Bronchial epithelial cell (primary cell): ENCODE data around the gene MACF1. TPM values are rescaled to one million over a fixed set of nuclear protein-coding genes. Genes with fewer than 3 reads are reported as not detected.
"Not testable (repeated sequence)": the region's sequence is repeated elsewhere in the genome, so short reads cannot be mapped to it uniquely, and the experiment has no call there.

ENCODE experiments used
- DNase-seq: peaks from one replicate; pipeline ENCODE4 v3.0.0-alpha.2; 2010; ENCODE audit warnings: low read depth
- FAIRE-seq: peaks from 2 replicates; lab custom pipeline; 2011; peaks lifted over from hg19 to GRCh38; lab: Jason Lieb, UNC
- H3K27me3 ChIP-seq: 2 replicates; pipeline ENCODE4 v1.5.1; 2011; ENCODE audit warnings: low read length; ENCODE audit not compliant: control insufficient read depth, insufficient read depth
- H3K36me3 ChIP-seq: 2 replicates; pipeline ENCODE4 v1.5.1; 2011; ENCODE audit warnings: low read length; ENCODE audit not compliant: control insufficient read depth, insufficient read depth
- H3K4me3 ChIP-seq: 2 replicates; pipeline ENCODE4 v1.5.1; 2011; ENCODE audit warnings: mild to moderate bottlenecking, low read depth, low read length, control low read depth
- total RNA-seq: library from RNA; depleted of rRNA; stranded (reverse); fragments of >200 nt; gene quantifications from 2 replicates; pipeline ENCODE4 v1.2.1, GENCODE V29; 2014
- TF ChIP-seq, protein P1 (sequence below): IDR thresholded peaks from 2 replicates; pipeline ENCODE4 v1.5.1; 2011; ENCODE audit warnings: mild to moderate bottlenecking, moderate library complexity, low read length, control low read depth, inconsistent platforms; ENCODE audit not compliant: insufficient read depth, severe bottlenecking

MACF1 gene
- total RNA-seq, 1 donor from 2014 or later, result 163 TPM

DNA sequence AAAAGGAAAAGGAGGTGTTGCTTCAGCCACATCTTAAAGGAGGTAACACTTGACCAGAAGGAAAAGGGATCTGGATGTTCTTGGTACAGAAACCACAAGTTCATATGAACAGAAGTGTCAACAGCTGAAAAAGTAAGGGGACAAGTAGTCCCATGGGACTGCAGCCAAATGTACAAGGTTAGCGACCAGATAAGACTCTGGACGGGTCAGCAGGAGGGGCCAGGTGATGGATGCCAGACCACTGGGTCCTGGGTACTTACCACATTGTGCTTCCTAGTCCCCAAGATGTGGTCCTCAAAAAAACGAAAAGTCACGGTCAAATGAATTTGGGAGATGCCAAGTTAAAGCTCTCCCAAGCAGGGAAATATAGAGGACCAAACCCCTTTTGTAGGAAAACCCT lies 270.3 kb downstream of the MACF1 start:
- FAIRE-seq (no peak), DNase-seq (no peak)
- TF ChIP-seq, protein P1, sequence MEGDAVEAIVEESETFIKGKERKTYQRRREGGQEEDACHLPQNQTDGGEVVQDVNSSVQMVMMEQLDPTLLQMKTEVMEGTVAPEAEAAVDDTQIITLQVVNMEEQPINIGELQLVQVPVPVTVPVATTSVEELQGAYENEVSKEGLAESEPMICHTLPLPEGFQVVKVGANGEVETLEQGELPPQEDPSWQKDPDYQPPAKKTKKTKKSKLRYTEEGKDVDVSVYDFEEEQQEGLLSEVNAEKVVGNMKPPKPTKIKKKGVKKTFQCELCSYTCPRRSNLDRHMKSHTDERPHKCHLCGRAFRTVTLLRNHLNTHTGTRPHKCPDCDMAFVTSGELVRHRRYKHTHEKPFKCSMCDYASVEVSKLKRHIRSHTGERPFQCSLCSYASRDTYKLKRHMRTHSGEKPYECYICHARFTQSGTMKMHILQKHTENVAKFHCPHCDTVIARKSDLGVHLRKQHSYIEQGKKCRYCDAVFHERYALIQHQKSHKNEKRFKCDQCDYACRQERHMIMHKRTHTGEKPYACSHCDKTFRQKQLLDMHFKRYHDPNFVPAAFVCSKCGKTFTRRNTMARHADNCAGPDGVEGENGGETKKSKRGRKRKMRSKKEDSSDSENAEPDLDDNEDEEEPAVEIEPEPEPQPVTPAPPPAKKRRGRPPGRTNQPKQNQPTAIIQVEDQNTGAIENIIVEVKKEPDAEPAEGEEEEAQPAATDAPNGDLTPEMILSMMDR, result no peak
- no peaks in the 10 kb centered on the region for H3K27me3 ChIP-seq
- H3K4me3 ChIP-seq, result no peak overlapping the region
- peaks cover 6% of the 10 kb centered on the region for H3K36me3 ChIP-seq

DNA sequence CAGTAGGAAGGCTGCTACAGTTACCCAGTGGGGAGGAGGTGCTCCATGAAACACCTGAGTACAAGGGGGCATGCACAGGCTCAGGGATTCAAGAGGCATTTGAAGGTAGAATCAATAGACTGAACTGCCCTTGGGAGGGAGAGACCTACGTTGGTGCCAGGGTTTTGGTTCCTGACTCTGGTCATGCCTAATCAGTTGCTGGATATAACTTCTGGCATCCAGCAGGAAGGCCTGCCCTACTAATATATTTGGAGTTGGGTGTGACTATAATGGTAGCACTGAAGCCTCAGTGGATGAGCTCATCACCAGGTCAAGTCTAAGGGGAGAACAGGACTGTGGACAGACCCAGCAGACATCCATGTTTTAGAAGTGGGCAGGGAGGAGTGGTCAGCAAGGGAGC lies 271.1 kb downstream of the MACF1 start:
- not testable (repeated sequence) for H3K4me3 ChIP-seq, H3K27me3 ChIP-seq, H3K36me3 ChIP-seq, DNase-seq
- FAIRE-seq, result peak; percentile 96

DNA sequence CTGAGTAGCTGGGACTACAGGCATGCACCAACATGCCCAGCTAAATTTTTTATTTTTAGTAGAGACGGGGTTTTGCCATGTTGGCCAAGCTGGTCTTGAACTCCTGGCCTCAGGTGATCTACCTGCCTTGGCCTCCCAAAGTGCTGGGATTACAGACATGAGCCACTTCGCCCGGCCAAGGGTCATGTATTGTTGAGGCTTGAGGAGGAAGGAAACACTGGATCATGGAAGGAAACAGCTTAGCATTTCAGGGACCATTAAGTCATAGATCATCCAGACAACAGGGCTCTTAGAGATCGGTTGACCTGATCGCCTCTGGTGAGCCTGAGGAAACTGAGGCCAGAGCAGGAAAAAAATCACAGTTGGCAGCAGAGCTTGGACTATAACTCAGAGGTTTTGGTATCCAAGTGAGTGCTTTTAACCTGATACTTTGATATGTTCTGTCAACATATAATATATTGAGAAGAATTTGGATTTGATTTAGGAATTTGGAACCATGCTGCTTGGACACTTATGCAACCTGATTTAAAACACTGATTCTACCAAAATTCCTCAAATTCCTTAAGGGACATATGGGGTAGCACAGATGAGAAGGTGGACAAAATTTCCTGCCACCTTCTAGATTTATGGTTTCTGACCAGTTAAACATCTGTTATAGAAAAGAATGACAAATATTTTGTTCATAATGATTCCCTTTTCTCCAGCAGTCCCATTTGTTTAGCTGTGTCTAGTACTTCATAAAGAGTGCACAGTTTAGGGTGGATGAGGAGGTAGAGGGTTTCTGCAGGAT lies 273.8 kb downstream of the MACF1 start:
- FAIRE-seq (no peak), DNase-seq (no peak)
- no peaks in the 10 kb centered on the region for H3K27me3 ChIP-seq
- H3K4me3 ChIP-seq, result no peak overlapping the region
- H3K36me3 ChIP-seq, result peaks cover 8% of the 10 kb centered on the region
- TF ChIP-seq, protein P1, result no peak

DNA sequence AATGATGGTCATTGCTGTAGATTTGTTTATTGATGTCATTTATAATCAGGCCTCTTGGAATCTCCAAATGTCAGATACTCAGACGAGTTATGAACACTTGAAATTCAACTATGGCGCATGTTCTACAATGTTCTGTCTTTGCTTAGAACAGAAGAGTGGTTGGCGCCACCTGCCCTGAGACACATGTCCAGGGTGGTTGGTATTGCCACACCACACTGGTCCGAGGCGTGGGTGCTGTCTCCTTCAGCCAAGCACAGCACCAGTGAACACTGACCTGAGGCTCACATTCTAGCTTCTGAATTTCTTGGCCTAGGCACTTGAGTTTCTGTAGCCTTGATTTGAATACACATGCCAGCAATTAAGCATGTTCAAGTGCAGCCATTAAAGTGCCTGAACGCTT lies 276.8 kb downstream of the MACF1 start:
- H3K27me3 ChIP-seq, result no peaks in the 10 kb centered on the region
- H3K36me3 ChIP-seq, result peaks cover 21% of the 10 kb centered on the region
- TF ChIP-seq, protein P1, result no peak
- DNase-seq (no peak), FAIRE-seq (no peak)
- H3K4me3 ChIP-seq, result no peak overlapping the region

DNA sequence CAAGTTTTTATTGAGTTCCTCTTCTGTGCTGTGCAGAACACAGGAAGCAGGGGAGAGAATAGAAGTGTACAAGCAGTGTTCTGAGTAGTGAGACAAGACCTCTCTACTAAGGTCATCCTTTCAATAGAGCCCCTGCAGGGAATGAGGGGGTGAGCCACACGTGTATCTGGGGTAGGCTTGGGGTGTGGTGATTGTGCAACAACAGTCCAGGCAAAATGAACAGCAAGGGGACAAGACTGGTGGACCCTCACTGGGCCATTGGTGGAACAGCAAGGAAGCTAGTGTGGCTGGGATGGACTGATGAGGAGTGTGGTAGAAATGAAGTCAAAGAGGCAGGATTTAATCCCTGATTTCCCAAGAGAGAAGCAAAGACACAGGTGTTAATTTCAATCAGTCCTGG lies 278.8 kb downstream of the MACF1 start:
- H3K27me3 ChIP-seq, result no peaks in the 10 kb centered on the region
- no peak for DNase-seq
- no peak for FAIRE-seq
- H3K4me3 ChIP-seq, result no peak overlapping the region
- TF ChIP-seq, protein P1, result no peak
- peaks cover 22% of the 10 kb centered on the region for H3K36me3 ChIP-seq

GRCh38 chr1:39484564-39484963 lies 280.1 kb downstream of the MACF1 start:
- DNase-seq (no peak), FAIRE-seq (no peak)
- TF ChIP-seq, protein P1, result no peak
- Histone ChIP-seq H3K4me3 (no peak overlapping the region), H3K36me3 (peaks cover 21% of the 10 kb centered on the region), H3K27me3 (no peaks in the 10 kb centered on the region)
